ENCODE data around the gene NDFIP2.

NDFIP2 gene

GRCh38 chr13:79480954-79481684 is at the start of gene NDFIP2:
Gene NDFIP2, plus strand, starts transcription at chr13:79481155. Its CDS starts 49 bp downstream, at chr13:79481204.
- H3K4me3 ChIP-seq (ENCODE audit: low read depth in 1 of 2, low read length in 1 of 2): peak within 1 kb of the TSS; percentile 55 to 56
- H3K27ac ChIP-seq: no peak within 1 kb of the TSS
- no peaks in the 10 kb centered on the region for H3K36me3 ChIP-seq
- H3K27me3 ChIP-seq: peaks cover 100% of the 10 kb centered on the region
- peaks cover 13 to 26% of the 10 kb centered on the region in 2 experiments for H3K4me1 ChIP-seq (ENCODE audit: control insufficient read depth in 1 of 2, insufficient read depth in 1 of 2, low read depth in 1 of 2, low read length in 1 of 2)
- H3K9me3 ChIP-seq: no peaks in the 10 kb centered on the region
- no peak for TF ChIP-seq CTCF (IDR thresholded peaks at IDR 0.05)

GRCh38 chr13:79432086-79432485 is 48.9 kb upstream of the NDFIP2 start:
- Histone ChIP-seq H3K9me3 (no peaks in the 10 kb centered on the region), H3K4me3 (ENCODE audit: low read depth in 1 of 2, low read length in 1 of 2) (no peak overlapping the region), H3K36me3 (no peaks in the 10 kb centered on the region), H3K4me1 (ENCODE audit: control insufficient read depth in 1 of 2, insufficient read depth in 1 of 2, low read depth in 1 of 2, low read length in 1 of 2) (no peaks in the 10 kb centered on the region), H3K27me3 (no peaks in the 10 kb centered on the region), H3K27ac (no peak overlapping the region)
- TF ChIP-seq CTCF (IDR thresholded peaks at IDR 0.05): no peak

GRCh38 chr13:79432992-79433391 is 48.0 kb upstream of the NDFIP2 start:
- Histone ChIP-seq H3K9me3 (no peaks in the 10 kb centered on the region), H3K36me3 (no peaks in the 10 kb centered on the region), H3K4me1 (ENCODE audit: control insufficient read depth in 1 of 2, insufficient read depth in 1 of 2, low read depth in 1 of 2, low read length in 1 of 2) (no peaks in the 10 kb centered on the region), H3K27ac (no peak overlapping the region), H3K27me3 (no peaks in the 10 kb centered on the region), H3K4me3 (ENCODE audit: low read depth in 1 of 2, low read length in 1 of 2) (no peak overlapping the region)
- no peak for TF ChIP-seq CTCF (IDR thresholded peaks at IDR 0.05)

GRCh38 chr13:79434556-79434955 is 46.4 kb upstream of the NDFIP2 start:
- Histone ChIP-seq H3K9me3 (no peaks in the 10 kb centered on the region), H3K36me3 (no peaks in the 10 kb centered on the region), H3K4me3 (ENCODE audit: low read depth in 1 of 2, low read length in 1 of 2) (no peak overlapping the region), H3K4me1 (ENCODE audit: control insufficient read depth in 1 of 2, insufficient read depth in 1 of 2, low read depth in 1 of 2, low read length in 1 of 2) (no peaks in the 10 kb centered on the region), H3K27ac (no peak overlapping the region), H3K27me3 (no peaks in the 10 kb centered on the region)
- no peak for TF ChIP-seq CTCF (IDR thresholded peaks at IDR 0.05)

- H3K27me3 ChIP-seq: no peaks in the 10 kb centered on the region
- H3K36me3 ChIP-seq: no peaks in the 10 kb centered on the region
- H3K9me3 ChIP-seq: no peaks in the 10 kb centered on the region
- no peak overlapping the region for H3K27ac ChIP-seq
- no peak for TF ChIP-seq CTCF (IDR thresholded peaks at IDR 0.05)
- no peaks in the 10 kb centered on the region for H3K4me1 ChIP-seq (ENCODE audit: control insufficient read depth in 1 of 2, insufficient read depth in 1 of 2, low read depth in 1 of 2, low read length in 1 of 2)
- no peak overlapping the region for H3K4me3 ChIP-seq (ENCODE audit: low read depth in 1 of 2, low read length in 1 of 2)
These were observed 45.4 kb upstream of the NDFIP2 start for GRCh38 chr13:79435561-79435990.

All from neutrophil (primary cell).